H9 (cell line): ENCODE measurements around the gene UNC93A. TPM values are rescaled to one million over a fixed set of nuclear protein-coding genes. Genes with fewer than 3 reads are reported as not detected.

Experiments used
- DNase-seq: peaks from one replicate; pipeline ENCODE4 v3.0.0-alpha.2; 2017
- H2AFZ ChIP-seq: one replicate; pipeline ENCODE4 v1.6.1; 2013; ENCODE audit warnings: mild to moderate bottlenecking, low read length, control low read depth, moderate library complexity
- H2AK5ac ChIP-seq: 2 replicates; pipeline ENCODE4 v1.6.1; 2013; ENCODE audit warnings: low read length, control low read depth, mixed read lengths; ENCODE audit not compliant: insufficient read length
- H2BK120ac ChIP-seq: one replicate; pipeline ENCODE4 v1.6.1; 2013; ENCODE audit warnings: low read depth, mild to moderate bottlenecking, low read length, control low read depth, inconsistent platforms; ENCODE audit not compliant: poor library complexity, severe bottlenecking
- H2BK12ac ChIP-seq: 2 replicates; pipeline ENCODE4 v1.6.1; 2013; ENCODE audit warnings: low read length, control low read depth, mixed read lengths, low read depth; ENCODE audit not compliant: insufficient read length
- H2BK15ac ChIP-seq: 2 replicates; pipeline ENCODE4 v1.6.1; 2013; ENCODE audit warnings: low read depth, low read length, control low read depth
- H2BK20ac ChIP-seq: one replicate; pipeline ENCODE4 v1.6.1; 2013; ENCODE audit warnings: low read depth, mild to moderate bottlenecking, low read length, control low read depth, inconsistent platforms; ENCODE audit not compliant: poor library complexity, severe bottlenecking
- H2BK5ac ChIP-seq: 2 replicates; pipeline ENCODE4 v1.6.1; 2013; ENCODE audit warnings: low read length, control low read depth, mixed read lengths; ENCODE audit not compliant: insufficient read length
- H3K14ac ChIP-seq: 2 replicates; pipeline ENCODE4 v1.6.1; 2013; ENCODE audit warnings: low read length, control low read depth; ENCODE audit not compliant: insufficient read depth
- H3K18ac ChIP-seq: 2 replicates; pipeline ENCODE4 v1.6.1; 2013; ENCODE audit warnings: low read depth, mild to moderate bottlenecking, mixed read lengths, low read length, control low read depth; ENCODE audit not compliant: insufficient read length
- H3K23ac ChIP-seq: 2 replicates; pipeline ENCODE4 v1.6.1; 2013; ENCODE audit warnings: low read length, control low read depth, mixed read lengths, low read depth; ENCODE audit not compliant: insufficient read length
- H3K23me2 ChIP-seq: 2 replicates; pipeline ENCODE4 v1.6.1; 2013; ENCODE audit warnings: low read depth, mild to moderate bottlenecking, mixed read lengths, low read length, control low read depth; ENCODE audit not compliant: insufficient read length, poor library complexity, severe bottlenecking
- H3K27ac ChIP-seq: 2 replicates; pipeline ENCODE4 v1.5.1; 2013; ENCODE audit warnings: low read length, control low read depth, mixed read lengths, low read depth; ENCODE audit not compliant: insufficient read length
- H3K27me3 ChIP-seq: 2 replicates; pipeline ENCODE4 v1.6.1; 2013; ENCODE audit warnings: low read length, control low read depth, inconsistent platforms; ENCODE audit not compliant: insufficient read depth
- H3K4ac ChIP-seq: 2 replicates; pipeline ENCODE4 v1.6.1; 2013; ENCODE audit warnings: low read depth, mild to moderate bottlenecking, control low read depth, inconsistent platforms, low read length, moderate library complexity
- H3K4me1 ChIP-seq: 2 replicates; pipeline ENCODE4 v1.6.1; 2013; ENCODE audit warnings: low read length, control low read depth, inconsistent platforms; ENCODE audit not compliant: insufficient read depth
- H3K4me2 ChIP-seq: 2 replicates; pipeline ENCODE4 v1.6.1; 2013; ENCODE audit warnings: low read length, control low read depth, mixed read lengths; ENCODE audit not compliant: insufficient read length, insufficient read depth
- H3K56ac ChIP-seq: 2 replicates; pipeline ENCODE4 v1.6.1; 2013; ENCODE audit warnings: low read depth, mild to moderate bottlenecking, mixed read lengths, low read length, control low read depth; ENCODE audit not compliant: insufficient read length
- H3K79me1 ChIP-seq: 2 replicates; pipeline ENCODE4 v1.6.1; 2013; ENCODE audit warnings: low read depth, mild to moderate bottlenecking, moderate library complexity, low read length, control low read depth, inconsistent platforms; ENCODE audit not compliant: insufficient read depth, poor library complexity, severe bottlenecking
- H3K79me2 ChIP-seq: 2 replicates; pipeline ENCODE4 v1.6.1; 2013; ENCODE audit warnings: low read length, control low read depth, inconsistent platforms; ENCODE audit not compliant: insufficient read depth
- H3K9ac ChIP-seq: 2 replicates; pipeline ENCODE4 v1.6.1; 2013; ENCODE audit warnings: low read length, control low read depth, mixed read lengths; ENCODE audit not compliant: insufficient read length; ENCODE audit errors: extremely low read depth
- H3K9me3 ChIP-seq: one replicate; pipeline ENCODE4 v1.6.1; 2013; ENCODE audit warnings: low read depth, low read length, inconsistent platforms; ENCODE audit not compliant: control insufficient read depth
- H3T11ph ChIP-seq: one replicate; pipeline ENCODE4 v1.6.1; 2013; ENCODE audit warnings: mild to moderate bottlenecking, low read length, control low read depth, inconsistent platforms
- H4K20me1 ChIP-seq: one replicate; pipeline ENCODE4 v1.6.1; 2013; ENCODE audit not compliant: control insufficient read depth, insufficient read length, insufficient read depth
- H4K5ac ChIP-seq: 2 replicates; pipeline ENCODE4 v1.6.1; 2013; ENCODE audit warnings: low read depth, mild to moderate bottlenecking, mixed read lengths, low read length, control low read depth; ENCODE audit not compliant: insufficient read length
- H4K8ac ChIP-seq: replicated peaks from 2 replicates; pipeline ENCODE4 v1.6.1; 2013; ENCODE audit warnings: low read length, control low read depth, mixed read lengths, low read depth; ENCODE audit not compliant: insufficient read length
- H4K91ac ChIP-seq: 2 replicates; pipeline ENCODE4 v1.6.1; 2013; ENCODE audit warnings: low read depth, mild to moderate bottlenecking, moderate library complexity, mixed read lengths, low read length, control low read depth; ENCODE audit not compliant: insufficient read length
- H3K27ac Mint-ChIP-seq, 3 experiments: 2 replicates in 2 of 3; 3 replicates in 1 of 3; pipeline ENCODE4 v1.8.0; 2020 to 2021; ENCODE audit warnings: mixed read lengths in 3 of 3, mild to moderate bottlenecking in 1 of 3, moderate library complexity in 1 of 3
- H3K27me3 Mint-ChIP-seq: 2 replicates; pipeline ENCODE4 v1.8.0; 2021; ENCODE audit warnings: low read depth, mild to moderate bottlenecking, moderate library complexity, mixed read lengths
- H3K36me3 Mint-ChIP-seq, 3 experiments: 2 replicates in 2 of 3; 3 replicates in 1 of 3; pipeline ENCODE4 v1.8.0; 2020 to 2021; ENCODE audit warnings: low read depth in 3 of 3, mixed read lengths in 3 of 3; ENCODE audit not compliant: insufficient read depth in 1 of 3
- H3K4me1 Mint-ChIP-seq, 2 experiments: 2 replicates each; pipeline ENCODE4 v1.8.0; 2020; ENCODE audit warnings: mixed read lengths in 2 of 2
- H3K4me3 Mint-ChIP-seq, 2 experiments: 2 replicates in 1 of 2; 3 replicates in 1 of 2; pipeline ENCODE4 v1.8.0; 2020 to 2021; ENCODE audit warnings: mild to moderate bottlenecking in 2 of 2, mixed read lengths in 2 of 2, moderate library complexity in 1 of 2
- H3K9me3 Mint-ChIP-seq, 2 experiments: 2 replicates in 1 of 2; 3 replicates in 1 of 2; pipeline ENCODE4 v1.8.0; 2020; ENCODE audit warnings: mild to moderate bottlenecking in 2 of 2, mixed read lengths in 2 of 2, moderate library complexity in 1 of 2
- CTCF ChIP-seq: fragments of 200-600 bp; sonication (generic); conservative IDR thresholded peaks from 3 replicates; pipeline ENCODE4 v1.8.0; 2021; ENCODE audit warnings: antibody characterized with exemption, mild to moderate bottlenecking
- WGBS: extraction: QIAGEN DNeasy Blood & Tissue Kit; methylation state at CpG from one replicate; pipeline ENCODE4 v1.1.7; 2013; ENCODE audit warnings: missing lambda C conversion rate, low lambda C conversion rate, mixed read lengths; ENCODE audit not compliant: insufficient read length; ENCODE audit errors: extremely low coverage; 5-methylcytosine and 5-hydroxymethylcytosine counted together
- total RNA-seq: library from RNA; stranded (reverse); gene quantifications from 2 replicates; pipeline ENCODE4 v1.2.1, GENCODE V29; 2021

Gene UNC93A
- total RNA-seq, 1 experiment from 2014 or later = 0.70 TPM

DNA sequence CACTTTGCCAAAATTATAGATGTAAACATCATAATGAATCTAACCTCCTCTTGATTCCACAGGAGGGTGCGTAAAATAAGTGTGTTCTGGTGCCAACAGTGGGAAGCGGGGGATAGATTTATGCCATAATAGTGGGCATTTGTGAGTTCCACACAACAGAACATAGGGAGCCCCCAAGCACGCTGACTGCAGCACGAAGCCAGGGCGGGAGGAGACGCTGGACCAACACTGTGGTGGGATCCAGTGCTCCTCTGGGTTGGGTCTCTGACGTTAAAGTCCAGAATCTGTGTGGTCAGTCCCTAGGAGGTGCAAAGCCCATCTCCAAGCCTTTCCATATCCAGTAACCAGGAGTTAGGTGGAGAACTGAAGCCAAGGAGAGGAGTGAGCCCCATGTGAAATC lies 32.0 kb downstream of the UNC93A start:
- H3K23ac ChIP-seq = no peak overlapping the region
- no peak overlapping the region for H4K8ac ChIP-seq
- no peak overlapping the region for H2AFZ ChIP-seq
- no peaks in the 10 kb centered on the region for H3K4me1 ChIP-seq
- Mint-ChIP-seq H3K27ac (no peak overlapping the region; a peak in 1 of 7 replicates), H3K27me3 (peaks cover 9% of the 10 kb centered on the region), H3K9me3 (peaks cover 0 to 3% of the 10 kb centered on the region in 2 experiments; a peak in 3 of 5 replicates), H3K4me1 (peaks cover 4% of the 10 kb centered on the region in 2 experiments), H3K4me3 (no peak overlapping the region), H3K36me3 (peaks cover 0 to 4% (median 0%) of the 10 kb centered on the region in 3 experiments; a peak in 2 of 7 replicates)
- no peak overlapping the region for H3K9ac ChIP-seq
- H2AK5ac ChIP-seq = no peak overlapping the region
- no peak overlapping the region for H3T11ph ChIP-seq
- H3K4me2 ChIP-seq = no peak overlapping the region
- no peak overlapping the region for H3K56ac ChIP-seq
- no peak overlapping the region for H2BK20ac ChIP-seq
- H3K79me2 ChIP-seq = no peaks in the 10 kb centered on the region
- no peak overlapping the region for H3K4ac ChIP-seq
- TF ChIP-seq CTCF = no peak
- no peaks in the 10 kb centered on the region for H3K79me1 ChIP-seq
- no peak overlapping the region for H3K27ac ChIP-seq
- H3K18ac ChIP-seq = no peak overlapping the region
- DNase-seq = no peak
- no peak overlapping the region for H2BK5ac ChIP-seq
- no peak overlapping the region for H2BK15ac ChIP-seq
- no peak overlapping the region for H2BK12ac ChIP-seq
- no CpG with 5 or more reads among the region's 7 CpGs for WGBS
- H2BK120ac ChIP-seq = no peak overlapping the region
- no peak overlapping the region for H4K5ac ChIP-seq
- no peaks in the 10 kb centered on the region for H3K23me2 ChIP-seq
- H4K20me1 ChIP-seq = no peaks in the 10 kb centered on the region
- no peak overlapping the region for H4K91ac ChIP-seq
- H3K14ac ChIP-seq = no peak overlapping the region
- H3K27me3 ChIP-seq = no peaks in the 10 kb centered on the region
- peaks cover 17% of the 10 kb centered on the region for H3K9me3 ChIP-seq
